GM18873 (cell line): ENCODE results near the gene KCNMA1.

Experiments
- ATAC-seq: cut with Tn5 transposase; IDR thresholded peaks from one replicate; pipeline ENCODE4 v1.9.1; 2021; ENCODE audit warnings: mild to moderate bottlenecking, moderate library complexity, moderate number of reproducible peaks; ENCODE audit not compliant: unreplicated experiment, low FRiP score

KCNMA1 gene

DNA sequence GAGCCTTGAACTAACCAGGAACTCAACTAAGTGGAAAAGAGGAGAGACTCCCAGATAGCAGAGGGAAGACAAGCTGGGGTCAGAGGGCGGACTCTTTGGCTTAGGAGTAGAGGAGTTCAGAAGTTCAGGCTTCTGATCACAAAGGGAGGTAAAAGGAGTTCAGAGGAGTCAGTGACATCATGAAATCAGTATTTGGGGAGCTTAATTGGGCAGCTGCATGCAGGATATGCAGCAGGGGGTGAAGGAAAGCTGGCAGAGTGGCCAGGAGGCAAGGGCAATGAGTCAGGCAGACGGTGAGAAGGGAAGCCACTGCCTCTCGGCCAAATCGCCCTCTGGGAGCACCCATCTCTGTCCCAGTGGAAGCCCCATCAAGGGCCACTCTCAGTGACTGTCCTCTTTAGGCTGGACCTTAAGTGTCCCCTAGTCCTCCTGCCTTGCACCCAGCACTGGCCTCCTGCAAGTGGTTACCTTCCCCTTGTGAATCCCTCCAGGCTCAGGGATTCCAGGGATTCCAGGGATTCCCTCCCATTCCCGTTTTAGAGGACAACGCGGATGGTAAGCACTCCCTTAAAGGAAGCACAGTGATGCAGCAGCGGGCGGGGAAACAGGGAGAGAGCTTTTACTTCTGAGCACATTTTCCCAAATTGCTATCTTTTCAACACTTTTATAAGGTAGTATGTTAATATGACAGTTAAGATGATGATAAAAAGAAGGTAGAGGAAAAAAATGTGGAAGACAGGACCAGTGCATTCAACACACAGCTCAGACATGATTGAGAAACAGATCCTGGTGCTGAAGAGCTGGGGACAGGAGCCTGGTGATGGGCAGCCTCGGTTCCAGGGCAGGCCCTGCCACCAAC is 72.6 kb downstream of the KCNMA1 start:
- ATAC-seq = no peak

- no peak for ATAC-seq
Observed at GRCh38 chr10:77563638-77564270, 73.9 kb downstream of the KCNMA1 start.

GRCh38 chr10:77562742-77563141 is 74.9 kb downstream of the KCNMA1 start:
- no peak for ATAC-seq

GRCh38 chr10:77561991-77562390 is 75.6 kb downstream of the KCNMA1 start:
- ATAC-seq = no peak

GRCh38 chr10:77560471-77560870 is 77.1 kb downstream of the KCNMA1 start:
- no peak for ATAC-seq

- ATAC-seq = no peak
Observed at GRCh38 chr10:77560052-77560451, 77.6 kb downstream of the KCNMA1 start.

- ATAC-seq = no peak
Observed at GRCh38 chr10:77556990-77557601, 80.5 kb downstream of the KCNMA1 start.

GRCh38 chr10:77555591-77556212 is 81.9 kb downstream of the KCNMA1 start:
- no peak for ATAC-seq

DNA sequence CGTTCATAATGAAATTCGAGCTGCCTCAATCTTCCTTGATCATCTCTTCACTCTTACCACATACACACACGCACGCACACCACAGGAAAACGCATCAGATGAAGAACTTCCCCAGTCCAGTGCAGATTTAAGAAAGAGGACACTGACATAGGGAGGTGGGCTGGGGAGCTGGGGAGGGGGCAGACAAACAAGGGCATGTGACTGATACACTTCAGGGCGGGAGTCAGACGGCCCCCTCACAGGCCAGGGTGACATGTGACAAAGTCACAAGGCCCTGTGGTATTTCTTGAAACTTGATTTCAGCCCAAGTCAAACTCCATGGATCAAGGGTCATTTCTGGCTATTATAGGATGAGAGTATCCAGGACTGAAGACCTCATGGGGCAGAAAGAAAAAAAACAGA is 82.6 kb downstream of the KCNMA1 start:
- ATAC-seq = no peak

- ATAC-seq = no peak
Observed at GRCh38 chr10:77553966-77554365, 83.6 kb downstream of the KCNMA1 start.

DNA sequence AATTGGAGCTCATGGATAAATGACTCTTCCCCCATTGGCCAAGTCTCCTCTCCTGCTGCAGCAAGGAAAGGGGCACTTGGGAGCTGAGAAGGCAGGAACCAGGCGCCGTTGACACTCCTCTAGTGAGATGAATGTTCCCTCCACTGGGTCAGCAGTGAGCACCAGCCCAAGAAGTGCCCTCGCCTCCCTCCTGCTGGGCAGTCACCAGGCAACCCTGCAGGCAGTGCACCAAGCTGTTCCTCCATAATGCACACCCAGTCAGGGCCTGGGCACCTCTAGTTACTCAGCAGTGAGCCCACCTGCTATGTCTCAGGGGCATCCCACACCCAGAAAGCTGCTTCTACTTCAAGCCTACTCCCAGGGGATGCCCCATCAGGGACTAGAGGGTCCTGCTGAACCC is 84.3 kb downstream of the KCNMA1 start:
- no peak for ATAC-seq

DNA sequence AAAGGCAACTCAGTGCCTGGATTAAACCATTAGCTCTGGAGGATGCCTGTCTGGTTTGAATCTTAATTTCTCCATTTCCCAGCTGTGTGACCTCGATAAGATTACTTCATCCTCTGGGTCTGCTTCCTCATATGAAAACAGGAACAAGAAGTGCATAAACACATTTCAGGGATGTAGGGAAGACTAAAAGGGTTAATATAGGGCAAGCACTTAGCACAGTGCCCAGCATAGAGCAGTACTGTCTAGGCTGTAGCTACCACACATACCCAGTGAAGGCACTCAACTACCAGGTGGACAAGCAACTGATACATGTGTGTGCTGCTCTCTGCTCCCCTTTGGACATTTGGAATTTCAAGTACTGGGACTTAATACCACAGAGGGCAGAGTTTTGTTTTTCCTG is 85.4 kb downstream of the KCNMA1 start:
- ATAC-seq = no peak

DNA sequence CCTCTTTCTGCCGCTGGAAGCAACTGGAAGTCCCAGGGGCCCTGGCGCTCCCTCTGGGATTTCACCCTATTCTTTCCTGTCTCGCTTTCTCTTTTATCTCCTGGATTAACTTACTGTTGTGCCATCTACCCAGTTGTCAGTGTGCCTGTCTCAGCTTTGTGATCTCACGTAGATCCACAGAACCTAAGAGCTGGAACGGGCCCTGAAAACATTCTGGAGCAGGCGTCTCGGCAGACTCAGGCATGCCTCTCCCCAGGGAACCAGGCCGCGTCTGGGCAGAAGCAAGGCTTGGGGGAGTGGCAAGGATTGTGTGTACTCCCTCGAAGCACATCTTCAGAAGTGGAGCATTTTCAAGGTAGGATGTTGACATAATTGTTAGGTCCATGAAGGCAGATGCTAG is 87.2 kb downstream of the KCNMA1 start:
- no peak for ATAC-seq

- no peak for ATAC-seq
Observed at GRCh38 chr10:77548671-77549070, 88.9 kb downstream of the KCNMA1 start.

DNA sequence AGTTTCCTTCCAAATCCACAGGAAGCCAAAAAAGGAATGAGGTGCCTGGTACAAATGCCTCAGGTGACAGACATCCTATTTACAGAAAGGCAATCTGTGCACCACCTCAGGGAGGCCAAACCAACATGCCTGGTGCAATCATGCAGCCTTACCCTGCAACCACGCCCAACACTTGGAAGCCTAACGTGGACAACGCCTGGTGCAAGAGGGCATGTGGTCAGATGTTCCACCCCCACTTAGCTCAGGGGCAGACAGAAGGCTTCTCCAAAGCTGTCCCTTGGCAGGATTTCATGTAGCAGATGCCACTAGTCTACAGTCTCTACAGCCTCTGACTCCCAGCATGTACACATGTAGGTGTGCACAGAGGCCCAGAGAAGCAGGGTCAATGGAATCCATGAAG is 89.5 kb downstream of the KCNMA1 start:
- ATAC-seq = no peak

- ATAC-seq = no peak
Observed at GRCh38 chr10:77547307-77548050, 90.1 kb downstream of the KCNMA1 start.

GRCh38 chr10:77546042-77546441 is 91.6 kb downstream of the KCNMA1 start:
- no peak for ATAC-seq

- ATAC-seq = no peak
Observed at GRCh38 chr10:77545585-77545984, 92.0 kb downstream of the KCNMA1 start.

- ATAC-seq = no peak
Observed at GRCh38 chr10:77544617-77545016, 93.0 kb downstream of the KCNMA1 start.

DNA sequence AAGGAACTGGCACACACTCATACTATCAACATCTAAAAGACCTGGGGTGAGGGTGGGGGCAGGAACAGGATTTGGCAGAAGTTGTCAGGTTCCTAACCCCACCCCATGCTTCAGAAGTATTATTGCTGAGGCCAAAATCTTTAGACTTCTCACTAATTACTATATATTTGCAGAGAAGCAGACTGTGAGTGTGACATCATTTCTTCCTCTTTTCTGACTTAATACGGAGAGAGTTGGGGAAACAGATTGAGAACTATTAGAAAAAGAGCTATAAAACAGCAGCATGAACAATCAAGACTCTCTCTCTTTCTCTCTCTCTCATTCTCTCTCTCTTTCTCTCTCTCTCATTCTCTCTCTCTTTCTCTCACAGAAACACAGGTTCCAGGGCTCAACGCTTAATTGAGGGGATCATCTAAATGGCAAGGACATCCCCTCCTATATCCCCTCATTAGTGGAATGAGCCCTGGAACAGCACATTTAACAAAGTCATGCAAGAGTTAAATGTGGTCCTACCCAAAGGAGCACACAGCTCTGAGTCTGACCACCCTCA is 94.8 kb downstream of the KCNMA1 start:
- ATAC-seq = no peak
